ENCODE data around the gene ADGRB2. TPM values are rescaled to one million over a fixed set of nuclear protein-coding genes. Genes with fewer than 3 reads are reported as not detected.

Gene ADGRB2
- total RNA-seq, 6 donors from 2014 or later = 0.34 to 1.9 (median 1.1) TPM

DNA sequence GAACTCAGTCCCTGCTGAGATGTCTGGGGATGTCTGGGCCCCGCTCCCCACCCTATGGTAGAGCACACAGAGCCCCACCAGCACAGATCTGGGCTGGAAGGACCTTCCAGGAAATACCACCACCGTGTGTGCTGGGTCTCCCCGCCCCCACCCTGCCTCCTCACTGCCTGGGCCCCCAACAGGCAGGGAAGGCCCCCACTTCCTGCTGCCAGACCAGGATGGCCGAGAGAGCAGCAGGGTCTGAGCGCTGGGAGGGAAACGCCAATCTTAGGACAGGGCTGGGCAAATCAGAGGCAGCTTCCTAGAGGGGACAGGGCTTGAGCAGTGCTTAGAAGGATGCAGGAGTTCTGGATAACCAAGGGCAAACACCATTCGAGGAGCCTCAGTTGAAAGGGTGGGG is 11.9 kb downstream of the ADGRB2 start:
- Histone ChIP-seq H3K4me1 (peaks cover 0 to 3% (median 1%) of the 10 kb centered on the region in 4 donors), H3K4me3 (no peak overlapping the region), H3K27ac (no peak overlapping the region), H3K36me3 (no peaks in the 10 kb centered on the region), H3K27me3 (peaks cover 0 to 3% (median 0%) of the 10 kb centered on the region in 4 donors), H3K9me3 (no peaks in the 10 kb centered on the region)
- no peak for DNase-seq
- WGBS, 2 donors = 36 to 63% methylated on average over 5 to 6 of the region's 7 CpGs
- TF ChIP-seq EP300 (IDR thresholded peaks at IDR 0.05) (no peak), CTCF (IDR thresholded peaks at IDR 0.05) (no peak), POLR2A (IDR thresholded peaks at IDR 0.05) (no peak), POLR2AphosphoS5 (IDR thresholded peaks at IDR 0.05) (no peak)
- no peak for ATAC-seq (ENCODE audit: low FRiP score in 2 of 2)

DNA sequence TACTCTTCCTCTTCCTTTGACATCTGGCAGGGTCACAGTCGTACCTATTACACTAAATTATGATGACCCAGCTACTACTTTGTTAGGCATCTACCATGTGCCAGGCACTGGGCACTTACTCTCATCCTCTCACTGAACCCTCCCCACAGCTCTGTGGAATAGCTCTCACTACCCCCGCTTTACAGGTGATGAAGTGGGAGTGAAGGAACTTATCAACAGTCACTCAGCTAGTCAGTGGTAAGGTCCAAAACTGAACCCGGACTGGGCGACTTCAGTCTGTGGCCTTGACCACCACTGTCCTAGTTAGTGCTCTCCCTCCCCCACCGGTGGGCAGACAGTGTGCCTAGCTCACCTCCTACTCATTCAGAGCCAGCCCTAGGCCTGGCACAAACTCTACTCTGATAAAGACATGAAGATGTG is 12.3 kb downstream of the ADGRB2 start:
- no peak overlapping the region for H3K27ac ChIP-seq
- TF ChIP-seq EP300 (IDR thresholded peaks at IDR 0.05) (no peak), POLR2A (IDR thresholded peaks at IDR 0.05) (no peak), CTCF (IDR thresholded peaks at IDR 0.05) (no peak), POLR2AphosphoS5 (IDR thresholded peaks at IDR 0.05) (no peak)
- no peaks in the 10 kb centered on the region for H3K9me3 ChIP-seq
- H3K4me3 ChIP-seq = no peak overlapping the region
- peaks cover 0 to 3% (median 0%) of the 10 kb centered on the region in 4 donors for H3K27me3 ChIP-seq
- peaks cover 0 to 3% (median 1%) of the 10 kb centered on the region in 4 donors for H3K4me1 ChIP-seq
- ATAC-seq (ENCODE audit: low FRiP score in 2 of 2) = no peak
- H3K36me3 ChIP-seq = no peaks in the 10 kb centered on the region
- no peak for DNase-seq
- WGBS, 2 donors = 73% methylated on average over 4 to 5 of the region's 5 CpGs

- H3K4me1 ChIP-seq = peaks cover 0 to 3% (median 1%) of the 10 kb centered on the region in 4 donors
- TF ChIP-seq EP300 (IDR thresholded peaks at IDR 0.05) (no peak), CTCF (IDR thresholded peaks at IDR 0.05) (no peak), POLR2AphosphoS5 (IDR thresholded peaks at IDR 0.05) (no peak), POLR2A (IDR thresholded peaks at IDR 0.05) (no peak)
- peaks cover 0 to 3% (median 0%) of the 10 kb centered on the region in 4 donors for H3K27me3 ChIP-seq
- DNase-seq = no peak
- WGBS, 2 donors = 43 to 44% methylated on average over 9 to 11 of the region's 11 CpGs
- no peak overlapping the region for H3K4me3 ChIP-seq
- no peaks in the 10 kb centered on the region for H3K36me3 ChIP-seq
- no peaks in the 10 kb centered on the region for H3K9me3 ChIP-seq
- H3K27ac ChIP-seq = no peak overlapping the region
- peak in 1 of 2 donors; percentile 15 for ATAC-seq (ENCODE audit: low FRiP score in 2 of 2)
Observed at GRCh38 chr1:31750858-31751510, 13.2 kb downstream of the ADGRB2 start.

GRCh38 chr1:31749785-31750735 is 14.1 kb downstream of the ADGRB2 start:
- H3K9me3 ChIP-seq = no peaks in the 10 kb centered on the region
- no peak for DNase-seq
- peaks cover 0 to 2% (median under 1%) of the 10 kb centered on the region in 4 donors for H3K4me1 ChIP-seq
- peaks cover 0 to 3% (median 0%) of the 10 kb centered on the region in 4 donors for H3K27me3 ChIP-seq
- WGBS, 2 donors = 63 to 67% methylated on average over 6 to 7 of the region's 7 CpGs
- no peak overlapping the region for H3K4me3 ChIP-seq
- H3K27ac ChIP-seq = no peak overlapping the region
- TF ChIP-seq POLR2A (IDR thresholded peaks at IDR 0.05) (no peak), EP300 (IDR thresholded peaks at IDR 0.05) (no peak), CTCF (IDR thresholded peaks at IDR 0.05) (no peak), POLR2AphosphoS5 (IDR thresholded peaks at IDR 0.05) (no peak)
- no peak for ATAC-seq (ENCODE audit: low FRiP score in 2 of 2)
- no peaks in the 10 kb centered on the region for H3K36me3 ChIP-seq

Measured in upper lobe of left lung (tissue), 6 donors.